ENCODE results near the gene CGB1. TPM values are rescaled to one million over a fixed set of nuclear protein-coding genes. Genes with fewer than 3 reads are reported as not detected.

The CGB1 gene
- total RNA-seq, 1 experiment from 2014 or later, result not detected

DNA sequence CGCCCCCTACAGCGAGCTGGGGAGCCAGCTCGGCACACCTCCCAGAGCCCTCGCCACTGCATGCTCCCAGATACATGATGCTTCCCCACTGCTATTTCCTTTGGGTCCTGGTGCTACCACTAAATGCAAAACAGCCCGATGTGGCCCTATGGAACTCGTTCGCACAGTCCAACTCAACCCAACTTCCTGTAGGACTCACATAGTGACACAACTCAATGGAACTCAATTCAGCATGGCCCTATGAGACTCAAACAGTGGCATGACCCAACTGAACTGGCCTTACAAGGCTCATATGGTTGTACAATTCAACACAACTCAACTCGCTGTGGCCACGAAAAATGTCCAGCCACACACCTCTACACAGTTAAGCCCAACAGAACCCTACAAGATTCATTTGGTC is 32.3 kb upstream of the CGB1 start:
- H3K79me1 ChIP-seq (ENCODE audit: insufficient read depth, low read depth, low read length, poor library complexity, severe bottlenecking), result no peaks in the 10 kb centered on the region
- no peak overlapping the region for H4K5ac ChIP-seq (ENCODE audit: insufficient read length, low read depth, low read length)
- H4K8ac ChIP-seq (replicated peaks; ENCODE audit: insufficient read length, low read depth, low read length), result no peak overlapping the region
- peaks cover 3% of the 10 kb centered on the region for H3K23me2 ChIP-seq (ENCODE audit: insufficient read length, low read depth, low read length, poor library complexity, severe bottlenecking)
- H3K4me3 Mint-ChIP-seq, result no peak overlapping the region
- no peak overlapping the region for H3K4ac ChIP-seq (ENCODE audit: low read depth, low read length)
- H3K18ac ChIP-seq (ENCODE audit: insufficient read length, low read depth, low read length), result no peak overlapping the region
- H3K9ac ChIP-seq (ENCODE audit: extremely low read depth, insufficient read length, low read length), result no peak overlapping the region
- H3K27ac ChIP-seq (ENCODE audit: insufficient read length, low read depth, low read length), result no peak overlapping the region
- peaks cover 9 to 18% of the 10 kb centered on the region in 2 experiments; a peak in 4 of 5 replicates for H3K9me3 Mint-ChIP-seq
- H3K4me1 ChIP-seq (ENCODE audit: insufficient read depth, low read length), result peaks cover 2% of the 10 kb centered on the region; the same call in 1 of the 2 replicates
- H4K91ac ChIP-seq (ENCODE audit: insufficient read length, low read depth, low read length), result no peak overlapping the region
- H3K4me1 Mint-ChIP-seq, result peaks cover 23 to 50% of the 10 kb centered on the region in 2 experiments
- no peaks in the 10 kb centered on the region for H3K79me2 ChIP-seq (ENCODE audit: insufficient read depth, low read length)
- H4K20me1 ChIP-seq (ENCODE audit: control insufficient read depth, insufficient read depth, insufficient read length), result no peaks in the 10 kb centered on the region
- H3K27ac Mint-ChIP-seq, result no peak overlapping the region
- H3K27me3 ChIP-seq (ENCODE audit: insufficient read depth, low read length), result peaks cover 49% of the 10 kb centered on the region
- TF ChIP-seq, protein P1, sequence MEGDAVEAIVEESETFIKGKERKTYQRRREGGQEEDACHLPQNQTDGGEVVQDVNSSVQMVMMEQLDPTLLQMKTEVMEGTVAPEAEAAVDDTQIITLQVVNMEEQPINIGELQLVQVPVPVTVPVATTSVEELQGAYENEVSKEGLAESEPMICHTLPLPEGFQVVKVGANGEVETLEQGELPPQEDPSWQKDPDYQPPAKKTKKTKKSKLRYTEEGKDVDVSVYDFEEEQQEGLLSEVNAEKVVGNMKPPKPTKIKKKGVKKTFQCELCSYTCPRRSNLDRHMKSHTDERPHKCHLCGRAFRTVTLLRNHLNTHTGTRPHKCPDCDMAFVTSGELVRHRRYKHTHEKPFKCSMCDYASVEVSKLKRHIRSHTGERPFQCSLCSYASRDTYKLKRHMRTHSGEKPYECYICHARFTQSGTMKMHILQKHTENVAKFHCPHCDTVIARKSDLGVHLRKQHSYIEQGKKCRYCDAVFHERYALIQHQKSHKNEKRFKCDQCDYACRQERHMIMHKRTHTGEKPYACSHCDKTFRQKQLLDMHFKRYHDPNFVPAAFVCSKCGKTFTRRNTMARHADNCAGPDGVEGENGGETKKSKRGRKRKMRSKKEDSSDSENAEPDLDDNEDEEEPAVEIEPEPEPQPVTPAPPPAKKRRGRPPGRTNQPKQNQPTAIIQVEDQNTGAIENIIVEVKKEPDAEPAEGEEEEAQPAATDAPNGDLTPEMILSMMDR (conservative IDR thresholded peaks at IDR 0.05), result no peak
- no peaks in the 10 kb centered on the region for H3K9me3 ChIP-seq (ENCODE audit: control insufficient read depth, low read depth, low read length)
- no peak overlapping the region for H2BK5ac ChIP-seq (ENCODE audit: insufficient read length, low read length)
- no peak overlapping the region for H3K56ac ChIP-seq (ENCODE audit: insufficient read length, low read depth, low read length)
- no peak overlapping the region for H2AK5ac ChIP-seq (ENCODE audit: insufficient read length, low read length)
- no peak for DNase-seq
- no CpG with 5 or more reads among the region's 9 CpGs for WGBS (ENCODE audit: extremely low coverage, insufficient read length, low lambda C conversion rate)
- H2BK15ac ChIP-seq (ENCODE audit: low read depth, low read length), result no peak overlapping the region
- no peak overlapping the region for H2AFZ ChIP-seq (ENCODE audit: low read length)
- no peak overlapping the region for H3K23ac ChIP-seq (ENCODE audit: insufficient read length, low read depth, low read length)
- H3K27me3 Mint-ChIP-seq (ENCODE audit: low read depth), result peaks cover 87% of the 10 kb centered on the region
- no peak overlapping the region for H3K4me2 ChIP-seq (ENCODE audit: insufficient read depth, insufficient read length, low read length)
- H2BK12ac ChIP-seq (ENCODE audit: insufficient read length, low read depth, low read length), result no peak overlapping the region
- peaks cover 0 to 4% (median 3%) of the 10 kb centered on the region in 3 experiments; a peak in 3 of 7 replicates for H3K36me3 Mint-ChIP-seq (ENCODE audit: insufficient read depth in 1 of 3, low read depth in 3 of 3)
- no peak overlapping the region for H2BK20ac ChIP-seq (ENCODE audit: low read depth, low read length, poor library complexity, severe bottlenecking)
- no peak overlapping the region for H3K14ac ChIP-seq (ENCODE audit: insufficient read depth, low read length)
- H3T11ph ChIP-seq (ENCODE audit: low read length), result no peak overlapping the region
- H2BK120ac ChIP-seq (ENCODE audit: low read depth, low read length, poor library complexity, severe bottlenecking), result no peak overlapping the region

Measured in H9 (cell line).